Activated CD8-positive, alpha-beta T cell treated with anti-CD3 and anti-CD28 coated beads for 36 hours (primary cell): ENCODE results near the gene CLCNKA. TPM values are rescaled to one million over a fixed set of nuclear protein-coding genes. Genes with fewer than 3 reads are reported as not detected.

Experiments
- ATAC-seq: fragments of 200-7000 bp; cut with Tn5 transposase; one replicate; pipeline ENCODE4 v1.10.0; 2021; ENCODE audit warnings: mild to moderate bottlenecking, moderate library complexity
- CTCF ChIA-PET: fragments of 350-600 bp; sonication (Branson Sonifier 250); formaldehyde crosslinking; loops from one replicate; lab custom pipeline; 2021; ENCODE audit warnings: antibody characterized with exemption; lab: Charles Lee
- POLR2A ChIA-PET: fragments of 350-600 bp; sonication (Branson Sonifier 250); formaldehyde crosslinking; loops from one replicate; lab custom pipeline; 2021; ENCODE audit warnings: antibody characterized with exemption; lab: Charles Lee
- DNase-seq: peaks from one replicate; pipeline ENCODE4 v3.0.0-alpha.2; 2020
- H3K27ac Mint-ChIP-seq: one replicate; pipeline ENCODE4 v1.8.0; 2021; ENCODE audit warnings: mild to moderate bottlenecking, mixed read lengths
- H3K27me3 Mint-ChIP-seq: one replicate; pipeline ENCODE4 v1.8.0; 2021; ENCODE audit warnings: mixed read lengths
- H3K36me3 Mint-ChIP-seq: one replicate; pipeline ENCODE4 v1.8.0; 2021; ENCODE audit warnings: low read depth, mixed read lengths
- H3K4me1 Mint-ChIP-seq: one replicate; pipeline ENCODE4 v1.8.0; 2021; ENCODE audit warnings: low read depth, mixed read lengths
- H3K4me3 Mint-ChIP-seq: one replicate; pipeline ENCODE4 v1.8.0; 2021; ENCODE audit warnings: mild to moderate bottlenecking, moderate library complexity, mixed read lengths
- H3K9me3 Mint-ChIP-seq: one replicate; pipeline ENCODE4 v1.8.0; 2021; ENCODE audit warnings: mixed read lengths
- intact Hi-C: fragments of 100-400 bp; cut with micrococcal nuclease; formaldehyde crosslinking; loops from one replicate; pipeline ENCODE4 v1.10.0; 2022
- total RNA-seq, 2 experiments: library from RNA; stranded (reverse); gene quantifications; one replicate each; pipeline ENCODE4 v1.2.3, GENCODE V29; 2021
- TF ChIP-seq, protein P1 (sequence below): fragments of 200-600 bp; IDR thresholded peaks from one replicate; pipeline ENCODE4 v1.8.0; 2022; ENCODE audit warnings: antibody characterized with exemption, mild to moderate bottlenecking

CLCNKA gene
- total RNA-seq, 2 experiments from 2014 or later, result not detected

DNA sequence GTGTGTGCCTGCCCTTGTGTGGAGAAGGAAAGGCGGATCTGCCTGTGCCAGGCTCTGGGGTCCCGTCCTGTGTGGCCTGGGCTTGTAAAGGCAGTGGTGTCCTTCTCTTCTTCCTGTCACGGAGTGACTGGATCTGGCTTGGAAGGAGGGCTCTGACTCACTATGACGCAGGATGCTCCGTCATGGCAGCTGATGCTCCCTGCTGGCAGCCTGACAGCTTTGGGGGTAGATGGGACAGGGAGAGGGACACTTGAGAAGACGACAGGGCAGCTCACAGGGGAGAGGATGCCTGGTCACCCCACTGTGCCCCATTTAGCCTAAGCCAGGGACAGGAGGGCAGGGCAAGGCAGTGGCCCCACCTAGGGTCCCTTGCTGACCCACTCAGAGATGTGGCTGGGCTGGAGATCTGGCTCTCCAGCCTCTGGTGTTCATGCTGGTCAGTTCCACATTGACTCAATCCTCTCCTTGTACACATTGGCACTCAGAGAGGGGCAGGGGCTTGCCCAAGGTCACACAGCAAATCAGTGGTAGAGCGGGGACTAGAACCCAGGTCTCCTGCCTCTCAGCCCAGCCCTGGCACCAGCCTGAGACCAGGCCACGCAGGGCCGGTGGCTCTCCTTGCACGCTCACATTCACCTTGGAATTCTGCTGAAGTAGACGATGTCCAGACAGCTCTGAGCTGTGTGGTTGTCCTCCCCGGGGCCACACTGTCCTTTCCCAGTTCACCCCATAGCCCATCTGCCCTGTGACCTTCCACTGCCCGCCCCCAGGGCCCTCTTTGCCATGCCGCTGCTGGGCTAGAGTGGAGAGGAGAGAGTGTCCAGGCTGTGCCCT is 54.4 kb downstream of the CLCNKA start:
- Mint-ChIP-seq H3K4me1 (peaks cover 11% of the 10 kb centered on the region), H3K36me3 (no peaks in the 10 kb centered on the region), H3K27ac (no peak overlapping the region), H3K27me3 (peaks cover 21% of the 10 kb centered on the region), H3K4me3 (no peak overlapping the region), H3K9me3 (no peaks in the 10 kb centered on the region)
- no peak for DNase-seq
- CTCF ChIA-PET, result interaction anchor here (0.9 to 10.2 kb wide), 3 partner anchors 112 to 285 kb away, joined by 3 to 299 read pairs (median 4); no protein-coding TSS in a partner anchor
- TF ChIP-seq, protein P1, sequence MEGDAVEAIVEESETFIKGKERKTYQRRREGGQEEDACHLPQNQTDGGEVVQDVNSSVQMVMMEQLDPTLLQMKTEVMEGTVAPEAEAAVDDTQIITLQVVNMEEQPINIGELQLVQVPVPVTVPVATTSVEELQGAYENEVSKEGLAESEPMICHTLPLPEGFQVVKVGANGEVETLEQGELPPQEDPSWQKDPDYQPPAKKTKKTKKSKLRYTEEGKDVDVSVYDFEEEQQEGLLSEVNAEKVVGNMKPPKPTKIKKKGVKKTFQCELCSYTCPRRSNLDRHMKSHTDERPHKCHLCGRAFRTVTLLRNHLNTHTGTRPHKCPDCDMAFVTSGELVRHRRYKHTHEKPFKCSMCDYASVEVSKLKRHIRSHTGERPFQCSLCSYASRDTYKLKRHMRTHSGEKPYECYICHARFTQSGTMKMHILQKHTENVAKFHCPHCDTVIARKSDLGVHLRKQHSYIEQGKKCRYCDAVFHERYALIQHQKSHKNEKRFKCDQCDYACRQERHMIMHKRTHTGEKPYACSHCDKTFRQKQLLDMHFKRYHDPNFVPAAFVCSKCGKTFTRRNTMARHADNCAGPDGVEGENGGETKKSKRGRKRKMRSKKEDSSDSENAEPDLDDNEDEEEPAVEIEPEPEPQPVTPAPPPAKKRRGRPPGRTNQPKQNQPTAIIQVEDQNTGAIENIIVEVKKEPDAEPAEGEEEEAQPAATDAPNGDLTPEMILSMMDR, result no peak
- POLR2A ChIA-PET, result interaction anchor here (1.7 kb wide), 1 partner anchor 108 kb away, joined by 5 read pairs; no protein-coding TSS in a partner anchor
- no peak for ATAC-seq
- intact Hi-C loops, result loop anchor here (10.0 kb wide), 1 partner anchor 289 kb away; the partner anchor contains the start of gene SZRD1

DNA sequence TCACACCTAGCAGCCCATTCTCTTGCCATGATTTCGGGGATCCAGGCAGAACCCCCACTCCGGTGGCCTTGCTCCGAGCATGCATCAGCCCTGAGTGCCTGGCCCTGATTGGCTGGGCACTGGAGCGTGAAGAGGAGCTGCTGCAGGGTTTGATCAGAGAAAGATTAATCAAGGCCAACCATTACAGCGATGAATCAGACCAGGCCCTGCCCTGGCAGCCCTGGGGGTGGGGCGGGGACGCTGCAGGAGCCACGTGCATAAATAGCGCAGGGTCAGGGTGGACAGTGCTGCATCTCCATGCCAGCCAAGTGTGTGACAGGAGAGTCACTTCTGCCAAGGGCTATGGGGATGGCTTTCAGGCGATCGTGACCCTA is 55.0 kb downstream of the CLCNKA start:
- no peaks in the 10 kb centered on the region for H3K9me3 Mint-ChIP-seq
- no peaks in the 10 kb centered on the region for H3K36me3 Mint-ChIP-seq
- POLR2A ChIA-PET, result no interaction called here
- no peak overlapping the region for H3K4me3 Mint-ChIP-seq
- no peak for ATAC-seq
- no peak for DNase-seq
- intact Hi-C loops, result loop anchor here (10.0 kb wide), 1 partner anchor 288 kb away; the partner anchor contains the start of gene SZRD1
- H3K27ac Mint-ChIP-seq, result no peak overlapping the region
- H3K27me3 Mint-ChIP-seq, result peaks cover 21% of the 10 kb centered on the region
- CTCF ChIA-PET, result interaction anchor here (10.2 kb wide), 1 partner anchor 112 kb away, joined by 299 read pairs; no protein-coding TSS in a partner anchor
- TF ChIP-seq, protein P1, result no peak
- H3K4me1 Mint-ChIP-seq, result peaks cover 11% of the 10 kb centered on the region

DNA sequence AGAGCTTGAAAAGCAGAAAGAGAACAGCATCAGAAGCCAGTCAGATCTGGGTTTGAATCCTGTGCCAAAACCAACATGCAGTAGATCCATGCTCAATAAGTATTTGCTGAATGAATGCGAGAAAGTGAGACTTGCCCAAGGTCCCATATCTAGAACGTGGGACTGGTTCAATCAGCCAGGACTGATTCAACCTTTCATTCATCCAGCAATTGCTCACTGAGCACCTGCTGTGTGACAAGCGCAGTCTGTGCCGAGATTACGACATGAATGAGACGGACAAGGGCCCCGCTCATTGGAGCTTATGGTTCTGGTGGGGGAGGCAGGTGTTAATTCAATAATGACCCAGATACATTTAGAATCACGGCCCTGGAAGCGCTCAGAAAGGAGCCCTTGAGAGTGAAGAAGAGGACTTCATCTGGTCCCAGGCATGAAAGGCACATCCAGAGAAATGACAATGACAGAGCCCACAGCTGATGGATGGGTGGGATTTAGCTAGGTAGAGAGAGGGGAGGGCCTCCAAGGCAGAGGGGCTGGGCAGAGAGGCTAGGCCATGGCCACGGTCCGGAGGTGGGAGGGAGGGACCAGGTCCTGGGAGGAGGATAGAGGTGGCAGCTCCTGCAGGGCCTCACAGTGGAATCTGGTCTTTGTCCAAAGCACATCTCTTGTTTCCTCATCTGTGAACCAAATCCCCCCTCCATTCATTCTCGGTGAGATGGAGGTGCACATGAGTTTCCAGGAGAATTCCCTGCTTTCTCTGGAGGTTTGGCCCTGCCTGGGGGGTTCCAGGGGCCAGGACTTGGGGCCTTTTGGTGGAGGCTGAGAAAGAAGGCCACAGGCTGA is 55.8 kb downstream of the CLCNKA start:
- Mint-ChIP-seq H3K9me3 (no peaks in the 10 kb centered on the region), H3K36me3 (no peaks in the 10 kb centered on the region), H3K27me3 (peaks cover 13% of the 10 kb centered on the region), H3K27ac (no peak overlapping the region), H3K4me1 (peaks cover 11% of the 10 kb centered on the region), H3K4me3 (no peak overlapping the region)
- DNase-seq (no peak), ATAC-seq (no peak)
- TF ChIP-seq, protein P1, result no peak
- POLR2A ChIA-PET, result interaction anchor here (1.5 kb wide), 1 partner anchor 82 kb away, joined by 3 read pairs; no protein-coding TSS in a partner anchor
- intact Hi-C loops, result loop anchor here (10.0 kb wide), 1 partner anchor 287 kb away; the partner anchor contains the start of gene SZRD1
- CTCF ChIA-PET, result interaction anchor here (0.6 to 10.2 kb wide), 19 partner anchors 7 to 295 kb away, joined by 3 to 299 read pairs (median 10); partner anchors contain the start of gene EPHA2

DNA sequence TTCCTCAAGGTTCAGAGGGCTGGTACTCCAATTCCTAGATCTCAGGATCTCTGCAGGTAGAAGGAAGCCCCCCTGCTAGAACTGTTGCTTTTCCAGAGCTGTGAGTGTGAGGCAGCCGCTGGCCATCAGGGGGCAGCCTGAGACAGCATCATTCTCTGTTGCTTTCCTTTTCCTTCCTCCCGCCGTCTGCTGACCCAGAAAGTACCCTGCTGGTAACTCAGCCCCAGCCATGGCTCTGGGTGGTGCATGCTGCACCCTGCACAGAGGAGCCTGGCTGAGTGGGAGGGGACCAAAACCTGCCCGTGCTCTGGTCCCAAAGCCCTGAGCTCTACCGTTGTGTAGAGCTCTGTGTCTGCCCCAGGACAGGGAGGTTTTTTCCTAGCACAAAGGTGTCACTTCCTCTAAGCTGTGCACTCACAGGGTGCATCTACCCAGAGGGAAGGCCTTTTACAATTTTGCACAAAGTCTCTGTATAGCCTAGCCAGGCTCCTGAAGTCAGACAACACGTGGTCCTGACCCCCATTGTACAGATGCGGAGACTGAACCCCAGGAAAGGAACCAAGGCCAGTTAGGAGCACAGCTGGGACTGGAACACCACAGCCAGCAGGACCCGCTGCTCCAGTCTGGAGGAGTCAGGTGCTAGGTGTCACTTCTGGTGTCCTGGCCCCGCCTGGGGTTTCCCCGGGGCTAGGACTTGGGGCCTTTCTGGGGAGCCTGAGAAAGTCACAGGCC is 57.3 kb downstream of the CLCNKA start:
- intact Hi-C loops, result loop anchor here (1.0 to 10.0 kb wide), 2 partner anchors 109 to 286 kb away; partner anchors contain the start of gene SZRD1
- Mint-ChIP-seq H3K4me1 (peaks cover 8% of the 10 kb centered on the region), H3K27ac (peak overlapping the region; percentile 67), H3K4me3 (peak overlapping the region; percentile 54), H3K9me3 (no peaks in the 10 kb centered on the region), H3K36me3 (no peaks in the 10 kb centered on the region), H3K27me3 (peaks cover 5% of the 10 kb centered on the region)
- CTCF ChIA-PET, result interaction anchor here (0.6 to 10.2 kb wide), 45 partner anchors 8 to 315 kb away, joined by 3 to 299 read pairs (median 4); partner anchors contain the start of genes CPLANE2 and EPHA2
- TF ChIP-seq, protein P1, result peak; percentile 88
- ATAC-seq, result peak; percentile 90
- POLR2A ChIA-PET, result interaction anchor here (0.6 to 1.5 kb wide), 4 partner anchors 9 to 223 kb away, joined by 3 read pairs; no protein-coding TSS in a partner anchor
- peak; percentile 89 for DNase-seq
